HG03064 (cell line): Measurements from ENCODE around the gene TNFAIP2.
"Not testable (repeated sequence)": the region's sequence is repeated elsewhere in the genome, so short reads cannot be mapped to it uniquely, and the experiment has no call there.

Source experiments
- ATAC-seq: cut with Tn5 transposase; IDR thresholded peaks from one replicate; pipeline ENCODE4 v1.9.1; 2021; ENCODE audit warnings: low read depth; ENCODE audit not compliant: unreplicated experiment

Gene TNFAIP2

DNA sequence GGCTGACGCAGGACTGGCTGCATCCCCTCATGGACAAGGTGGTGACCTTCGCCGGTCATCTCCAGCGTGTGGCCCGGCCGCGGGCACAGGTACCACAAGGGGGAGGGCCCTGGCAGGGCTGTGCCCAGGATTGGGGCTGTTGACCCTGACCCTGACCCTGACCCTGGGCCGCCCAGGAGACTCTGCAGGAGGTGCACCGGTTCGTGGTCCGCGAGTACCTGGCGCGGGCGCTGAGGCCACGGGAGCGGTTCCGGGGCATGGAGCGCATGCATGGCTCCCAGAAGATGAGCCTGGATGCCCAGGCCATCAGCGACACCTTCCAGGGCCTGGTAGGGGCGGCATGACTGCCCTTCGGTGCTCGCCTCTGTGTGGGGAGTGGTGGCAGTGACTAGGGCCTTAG is 15.8 kb upstream of the TNFAIP2 start:
- ATAC-seq = no peak

DNA sequence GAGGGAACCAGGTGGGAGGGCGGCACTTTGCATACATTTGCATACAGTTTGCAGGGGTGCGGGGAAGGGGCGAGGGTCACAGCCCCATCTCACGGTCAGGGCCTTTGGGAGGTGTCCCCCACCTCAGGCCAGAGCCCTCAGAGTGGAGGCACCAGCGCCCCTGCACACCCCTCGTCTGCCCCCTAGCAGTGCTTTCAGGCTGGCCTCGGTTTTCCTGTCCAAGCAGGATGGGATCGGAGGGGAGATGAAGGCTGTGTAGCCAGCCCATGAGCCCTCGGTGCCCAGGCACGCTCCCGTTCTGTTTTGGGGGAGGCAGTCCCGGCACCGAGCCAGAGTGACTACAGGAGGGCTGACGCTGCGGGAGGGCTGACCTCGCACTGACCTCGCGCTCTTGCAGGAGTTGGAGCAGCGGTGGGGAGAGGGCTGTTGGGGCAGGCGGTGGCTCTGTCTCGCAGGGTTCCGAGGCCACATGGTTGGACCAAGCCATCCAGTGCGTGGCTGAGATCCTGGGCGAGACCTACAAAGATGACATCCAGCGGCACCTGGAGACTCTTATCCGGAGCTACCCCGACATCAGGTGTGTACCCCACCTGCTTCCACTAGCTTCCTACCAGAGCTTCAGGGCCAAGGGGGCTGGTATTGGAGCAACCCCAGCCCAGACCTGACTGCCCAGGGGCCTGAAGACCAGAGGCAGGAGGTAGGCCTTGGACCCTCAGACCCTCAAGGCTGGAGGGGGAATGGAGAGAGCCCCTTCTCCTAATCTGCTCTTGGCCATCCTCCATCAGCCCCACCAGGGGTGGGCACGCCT is 15.1 kb upstream of the TNFAIP2 start:
- ATAC-seq = no peak

DNA sequence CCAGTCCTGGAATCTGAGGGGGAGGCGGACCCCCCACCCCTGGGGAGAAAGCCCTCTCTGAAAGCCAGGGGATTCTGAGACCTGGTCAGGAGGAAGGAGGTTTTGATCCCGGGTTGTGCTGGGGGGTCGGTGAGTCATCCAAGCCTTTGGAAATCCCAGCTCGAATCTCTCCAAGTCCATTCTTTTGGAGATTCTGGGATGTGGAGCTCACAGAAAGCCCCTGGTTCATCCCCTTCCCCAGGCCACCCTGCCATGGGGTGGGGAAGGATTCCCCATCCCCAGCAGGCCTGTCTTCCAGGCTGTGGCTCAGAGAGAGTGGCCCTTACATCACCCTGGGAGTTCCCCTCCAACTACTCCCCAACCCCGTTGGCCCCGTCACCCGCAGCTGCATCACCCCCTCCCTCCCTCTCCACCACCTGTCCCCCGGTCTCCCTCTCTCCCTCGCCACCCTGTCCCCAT is 14.5 kb upstream of the TNFAIP2 start:
- ATAC-seq = no peak

DNA sequence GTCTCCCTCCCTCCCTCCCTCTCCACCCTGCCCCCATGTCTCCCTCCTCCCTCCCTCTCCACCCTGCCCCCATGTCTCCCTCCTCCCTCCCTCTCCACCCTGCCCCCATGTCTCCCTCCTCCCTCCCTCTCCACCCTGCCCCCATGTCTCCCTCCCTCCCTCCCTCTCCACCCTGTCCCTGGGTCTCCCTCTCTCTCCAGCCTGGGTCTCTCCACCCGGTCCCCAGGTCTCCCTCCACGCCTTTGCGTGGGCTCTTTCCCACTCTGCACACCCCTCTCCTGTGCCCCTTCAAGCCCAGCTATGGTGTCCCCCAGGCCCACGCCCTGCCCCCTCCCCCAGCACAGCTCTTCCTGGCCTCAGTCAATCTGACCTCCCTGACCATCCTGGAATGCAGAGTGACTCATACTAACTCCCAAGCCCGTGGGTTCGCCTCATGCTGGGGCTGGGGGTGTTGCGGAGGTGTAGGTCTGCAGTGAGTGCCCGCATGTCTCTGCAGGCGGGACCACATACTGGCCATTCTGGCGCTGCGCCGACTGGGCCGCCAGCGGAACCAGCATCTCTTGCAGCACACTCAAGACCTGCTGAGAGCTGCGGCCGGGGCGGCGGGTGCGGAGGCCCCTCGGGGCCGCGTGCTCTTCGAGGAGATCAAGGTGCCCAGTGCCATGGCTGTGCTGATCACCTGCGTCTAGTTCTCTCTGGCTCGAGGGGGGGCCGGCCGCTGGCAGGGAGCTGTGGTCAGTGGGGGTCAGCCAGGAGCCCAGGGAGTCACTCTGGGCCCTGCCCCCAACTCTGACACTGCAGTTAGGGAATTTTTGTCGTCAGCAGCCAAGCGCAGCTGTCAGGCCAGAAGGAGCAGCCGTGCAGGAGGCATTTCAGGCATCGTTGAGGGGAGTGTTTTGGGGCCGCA is 13.5 kb upstream of the TNFAIP2 start:
- ATAC-seq = no peak

- no peak for ATAC-seq
Observed at GRCh38 chr14:103110681-103111231, 12.5 kb upstream of the TNFAIP2 start.

DNA sequence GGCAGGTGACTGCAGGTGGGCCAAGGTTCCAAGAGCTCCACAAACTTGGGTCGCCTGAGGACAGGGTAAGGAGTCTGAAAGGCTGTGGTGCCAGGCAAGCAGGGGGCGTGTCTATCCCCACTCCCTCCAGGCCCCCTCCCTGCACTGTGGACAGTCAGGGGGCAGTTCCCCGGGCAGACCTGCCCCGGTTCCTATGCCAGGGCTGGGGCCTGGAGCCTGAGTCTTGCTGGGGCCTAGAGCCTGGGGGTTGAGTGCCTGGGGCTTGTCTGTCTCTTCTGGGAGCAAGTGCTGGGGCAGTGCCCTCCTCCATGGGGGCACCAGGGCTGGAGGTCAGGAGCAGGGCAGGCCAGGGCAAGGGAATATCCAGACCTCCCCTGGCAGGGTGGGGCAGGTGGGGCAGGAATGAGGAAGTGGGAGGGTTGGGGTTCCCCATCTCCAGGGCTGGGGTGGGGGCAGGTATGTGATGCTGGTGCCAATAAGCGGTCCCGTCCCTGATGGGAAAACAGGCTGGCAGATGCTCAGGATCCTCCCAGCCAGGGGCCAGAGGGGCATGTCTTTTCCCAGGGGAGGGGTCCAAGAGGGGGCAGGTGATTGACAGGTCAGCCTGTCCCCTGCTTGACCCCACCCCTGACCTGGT is 11.9 kb upstream of the TNFAIP2 start:
- ATAC-seq = no peak

DNA sequence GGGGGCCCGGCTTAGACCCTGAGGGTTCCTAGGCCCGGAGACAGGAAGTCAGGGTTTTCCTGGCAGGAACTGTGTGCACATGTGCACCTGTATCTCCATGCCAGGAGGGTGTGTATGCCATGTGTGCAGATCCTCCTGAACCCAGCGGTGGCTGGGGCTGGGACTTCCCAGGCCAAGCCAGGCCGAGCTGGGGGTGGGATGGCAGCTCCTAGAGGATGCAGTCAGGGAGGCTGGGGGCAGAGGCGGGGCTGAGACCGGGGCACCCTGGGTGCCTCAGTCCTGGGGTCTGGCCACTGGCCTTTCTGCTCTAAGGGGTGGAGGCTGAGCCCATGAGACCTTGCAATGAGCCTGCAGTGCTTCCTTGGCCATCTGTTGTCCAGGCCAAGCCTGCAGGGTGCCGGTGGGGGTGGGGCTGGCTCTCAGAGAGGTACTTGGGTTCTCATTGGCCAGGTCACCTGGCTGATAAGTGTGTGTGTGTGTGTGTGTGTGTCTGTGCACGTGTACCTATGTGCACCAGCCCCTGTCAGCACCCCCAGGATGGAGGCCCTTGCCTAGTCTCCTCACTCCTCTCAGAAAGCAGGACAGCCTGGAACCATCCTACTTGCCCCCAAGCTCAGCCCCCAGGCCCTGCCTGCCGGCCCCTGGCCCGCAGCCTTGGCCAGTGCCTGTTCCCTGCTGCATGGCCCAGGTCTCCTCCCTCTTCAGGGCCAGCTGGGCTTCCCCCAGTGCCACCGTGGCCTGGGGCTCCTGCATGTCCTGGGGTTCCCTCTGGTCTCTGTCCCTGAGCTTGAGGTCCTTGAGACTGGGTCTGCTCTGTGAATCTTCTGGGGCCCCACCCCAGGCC is 10.6 kb upstream of the TNFAIP2 start:
- no peak for ATAC-seq

GRCh38 chr14:103113303-103113702 is 10.0 kb upstream of the TNFAIP2 start:
- ATAC-seq = no peak

DNA sequence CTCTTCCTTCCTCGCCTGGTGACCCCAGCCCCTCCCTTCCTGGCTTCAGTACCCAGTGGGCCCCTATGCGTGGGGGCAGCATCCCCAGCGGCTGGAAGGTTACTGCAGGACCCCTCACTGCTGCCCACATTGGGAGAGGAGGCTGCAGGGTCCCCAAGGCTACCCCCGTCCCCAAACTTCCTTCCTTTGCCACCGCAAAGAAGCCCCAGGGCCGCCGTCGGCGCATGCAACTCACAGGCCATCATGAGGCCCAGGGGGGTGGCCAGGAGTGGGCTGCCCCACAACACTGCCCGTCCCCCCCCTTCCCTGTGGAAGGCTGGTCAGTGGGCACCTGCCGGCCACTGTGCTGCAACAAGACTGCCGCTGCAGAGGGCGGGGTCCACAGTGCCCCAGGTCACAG is 9.5 kb upstream of the TNFAIP2 start:
- no peak for ATAC-seq

- ATAC-seq = not testable (repeated sequence)
Observed at GRCh38 chr14:103115086-103115679, 8.1 kb upstream of the TNFAIP2 start.

DNA sequence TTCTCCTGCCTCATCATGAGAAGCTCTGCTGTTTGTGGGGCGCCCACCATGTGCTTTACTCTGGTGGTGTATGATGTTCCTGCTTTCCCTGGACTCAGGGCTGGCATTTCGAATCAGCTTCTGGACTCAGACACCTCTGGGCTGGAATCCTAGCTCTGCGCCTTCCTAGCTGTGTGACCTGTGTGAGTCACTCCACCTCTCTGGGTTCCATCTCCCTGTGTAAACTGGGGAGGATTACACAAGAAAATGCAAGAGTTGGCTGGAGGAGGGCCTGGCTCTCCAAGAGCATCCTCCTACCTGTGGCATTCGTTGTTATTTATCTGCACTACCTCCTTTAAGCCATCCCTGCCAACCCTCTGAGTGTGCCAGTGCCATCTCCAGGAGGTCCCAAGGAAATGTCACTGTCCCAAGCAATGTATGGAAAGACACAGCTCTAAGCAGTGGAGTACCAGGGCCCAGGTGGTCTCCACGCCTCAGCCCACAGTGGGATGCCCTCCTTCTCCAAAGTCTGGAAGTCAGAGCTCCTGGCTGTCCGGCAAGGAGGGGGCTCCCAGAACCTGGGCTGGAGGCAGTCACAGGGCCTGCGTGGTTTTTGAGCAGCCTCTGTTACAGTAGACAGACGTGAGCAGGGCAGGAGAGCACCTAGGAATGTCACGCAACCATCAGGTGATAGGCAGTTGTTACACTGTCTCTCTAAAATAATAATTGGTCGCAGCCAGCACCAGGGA is 7.3 kb upstream of the TNFAIP2 start:
- no peak for ATAC-seq

DNA sequence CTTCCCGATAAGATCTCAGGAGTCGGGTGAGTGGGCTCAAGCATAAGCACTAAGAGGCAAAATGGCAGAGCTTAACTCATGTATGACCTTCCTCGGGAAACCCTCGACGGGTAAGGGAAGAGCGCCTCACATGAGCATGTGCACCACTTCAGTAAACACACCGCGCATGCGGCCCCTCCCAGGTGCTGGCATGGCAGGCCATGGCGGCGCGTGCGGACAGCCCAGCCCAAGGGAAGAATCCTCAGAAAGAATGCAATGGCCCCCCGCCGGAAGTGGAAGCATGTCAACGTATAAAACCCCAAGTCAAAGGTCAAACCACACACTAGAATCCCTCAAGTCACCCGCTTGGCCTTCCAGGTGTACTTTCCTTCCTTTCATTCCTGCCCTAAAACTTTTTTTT is 6.6 kb upstream of the TNFAIP2 start:
- no peak for ATAC-seq

- not testable (repeated sequence) for ATAC-seq
Observed at GRCh38 chr14:103117499-103117898, 5.8 kb upstream of the TNFAIP2 start.

GRCh38 chr14:103118018-103118662 is 5.1 kb upstream of the TNFAIP2 start:
- no peak for ATAC-seq

DNA sequence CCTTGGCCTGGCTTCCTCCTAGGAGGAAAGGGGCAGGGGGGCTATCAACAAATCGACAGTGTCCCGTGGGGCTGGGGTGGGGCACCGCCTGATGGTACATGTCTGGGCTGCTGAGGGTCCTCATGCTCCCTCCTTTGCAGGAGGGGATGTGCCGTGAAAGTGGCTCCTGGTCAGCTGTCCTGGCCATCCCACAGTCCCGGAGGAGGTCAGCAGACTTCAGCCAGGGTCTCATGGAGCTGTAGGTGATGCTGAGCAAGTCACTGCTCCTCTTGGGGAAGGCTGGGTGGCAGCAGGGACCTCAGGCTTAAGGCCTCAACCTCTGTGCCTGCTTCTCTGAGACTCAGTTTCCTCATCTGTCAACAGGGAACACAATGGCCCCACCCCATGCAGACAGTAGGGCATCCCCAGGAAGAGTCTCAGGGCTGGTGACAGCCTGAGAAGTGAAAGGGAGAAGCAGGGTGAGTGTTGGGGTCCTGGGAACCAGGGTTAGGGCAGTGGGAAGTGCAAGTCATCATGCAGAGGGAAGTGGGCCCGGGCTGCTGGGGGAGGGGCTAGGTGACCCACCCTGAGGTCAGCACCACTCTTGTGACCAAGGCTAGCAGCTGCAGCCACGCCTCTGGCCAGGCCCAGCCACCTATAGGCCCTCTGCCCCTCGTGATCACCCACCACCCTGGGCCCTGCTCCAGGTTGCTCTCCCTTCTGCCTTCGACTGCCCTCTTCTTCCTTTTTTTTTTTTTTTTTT is 4.4 kb upstream of the TNFAIP2 start:
- no peak for ATAC-seq

DNA sequence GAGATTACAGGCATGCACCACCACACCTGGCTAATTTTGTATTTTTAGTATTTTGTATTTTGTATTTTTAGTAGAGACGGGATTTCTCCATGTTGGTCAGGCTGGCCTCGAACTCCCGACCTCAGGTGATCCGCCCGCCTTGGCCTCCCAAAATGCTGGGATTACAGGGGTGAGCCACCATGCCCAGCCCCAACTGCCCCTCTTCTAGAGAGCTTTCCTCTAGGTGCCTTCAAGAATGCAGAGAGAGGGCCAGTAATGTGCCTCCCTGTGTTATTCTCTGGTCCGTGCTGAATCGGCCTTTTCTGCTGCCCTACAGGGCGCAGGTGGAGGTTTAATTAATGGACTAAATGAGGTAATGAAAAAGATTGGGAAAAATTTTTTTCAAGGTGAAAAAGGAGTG is 3.7 kb upstream of the TNFAIP2 start:
- not testable (repeated sequence) for ATAC-seq

DNA sequence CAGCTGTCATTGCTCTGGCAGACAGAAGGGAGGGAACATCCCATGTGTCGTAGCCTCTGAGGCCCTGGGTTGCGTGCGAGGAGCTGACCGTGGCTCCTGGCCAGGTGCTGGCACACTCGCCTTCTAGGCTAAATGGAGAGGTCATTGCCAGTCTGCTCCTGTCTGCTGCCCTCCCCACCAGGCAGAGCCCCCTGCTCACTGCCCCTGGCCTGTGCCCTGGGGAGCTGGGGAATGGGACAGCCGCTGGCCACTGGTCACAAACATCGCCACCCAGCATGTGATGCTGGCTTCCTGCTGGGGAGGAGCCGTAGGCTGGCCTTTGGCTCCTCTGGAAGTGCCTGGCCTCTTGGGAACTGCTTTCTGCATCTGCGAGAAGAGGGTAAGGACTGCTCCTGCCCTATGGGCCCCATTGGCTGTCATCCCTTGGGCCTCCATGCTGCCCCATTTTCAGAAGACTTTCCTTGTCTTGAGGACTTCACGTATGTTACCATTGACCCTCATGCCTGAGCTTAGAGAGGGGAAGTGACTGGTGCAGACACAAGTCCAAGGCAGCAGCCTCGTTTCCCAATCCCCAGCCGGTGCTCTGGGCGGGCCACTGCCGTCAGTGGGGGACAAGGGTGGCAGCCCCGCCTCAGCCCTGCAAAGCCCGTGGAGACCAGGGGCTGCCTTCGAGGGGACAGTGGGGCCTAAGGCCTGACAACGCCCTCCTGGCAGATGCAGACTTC is 2.0 kb upstream of the TNFAIP2 start:
- no peak for ATAC-seq
